Ecto neural progenitor cell (in vitro differentiated cells): ENCODE data around the gene HLA-DRA.

Experiments
- DNase-seq: peaks from one replicate; pipeline ENCODE4 v3.0.0-alpha.2; 2018; ENCODE audit warnings: low spot score

HLA-DRA gene

GRCh38 chr6:32475392-32476206 lies 35.9 kb downstream of the HLA-DRA start:
- no peak for DNase-seq

DNA sequence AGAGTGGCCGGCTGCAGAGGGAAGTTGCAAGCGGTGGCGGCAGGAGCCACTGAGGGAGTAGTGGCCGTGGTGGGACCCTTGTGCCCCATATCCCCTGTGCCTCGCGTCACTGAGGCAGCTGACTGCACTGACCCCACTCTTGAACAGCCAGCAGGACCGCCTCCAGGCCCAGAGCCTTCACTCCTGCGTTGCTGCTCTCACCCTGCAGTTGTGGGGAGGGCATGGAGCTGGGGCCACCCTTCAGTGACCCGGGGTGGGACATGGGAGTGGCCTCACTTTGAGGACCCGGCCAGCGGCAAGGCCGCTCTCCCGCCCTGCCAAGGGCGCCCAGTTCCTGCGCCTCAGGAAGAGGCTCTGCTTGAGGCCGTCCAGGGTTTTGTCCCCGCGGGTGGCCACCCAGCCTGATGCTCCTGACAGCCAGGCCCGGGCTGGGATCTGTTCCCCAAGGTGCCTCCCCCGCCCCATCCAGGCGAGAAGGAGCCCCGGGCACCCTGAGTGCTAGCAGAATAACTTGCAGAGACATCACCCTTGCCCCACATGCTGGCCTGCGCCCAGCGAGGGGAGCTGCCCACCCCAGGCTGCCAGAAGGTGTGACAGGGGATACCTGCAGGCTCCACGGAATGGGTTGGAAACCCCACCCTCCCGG lies 44.4 kb downstream of the HLA-DRA start:
- DNase-seq: no peak

- DNase-seq: no peak
Measured at GRCh38 chr6:32484614-32484998, 44.9 kb downstream of the HLA-DRA start.

GRCh38 chr6:32488083-32488482 lies 48.4 kb downstream of the HLA-DRA start:
- DNase-seq: no peak

DNA sequence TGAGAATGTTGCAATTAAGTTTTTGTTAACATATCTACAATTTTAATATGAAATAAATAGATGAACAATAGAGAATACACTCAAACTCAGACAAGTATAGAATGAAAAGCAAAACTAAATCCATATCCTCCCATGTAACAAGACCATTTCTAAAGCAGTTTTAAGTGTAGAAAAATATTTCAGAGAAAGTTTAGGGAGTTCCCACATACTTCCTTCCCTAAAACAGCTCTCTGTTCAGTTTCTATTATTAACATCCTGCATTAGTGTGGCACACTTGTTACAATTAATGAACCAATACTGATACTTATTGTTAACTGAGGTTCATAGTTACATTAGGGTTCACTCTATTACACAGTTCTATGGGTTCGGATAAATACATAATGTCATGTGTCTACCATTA lies 52.0 kb downstream of the HLA-DRA start:
- DNase-seq: no peak

- no peak for DNase-seq
Measured at GRCh38 chr6:32492351-32492750, 52.7 kb downstream of the HLA-DRA start.
